ENCODE measurements around the gene SUMO3.

SUMO3 gene

DNA sequence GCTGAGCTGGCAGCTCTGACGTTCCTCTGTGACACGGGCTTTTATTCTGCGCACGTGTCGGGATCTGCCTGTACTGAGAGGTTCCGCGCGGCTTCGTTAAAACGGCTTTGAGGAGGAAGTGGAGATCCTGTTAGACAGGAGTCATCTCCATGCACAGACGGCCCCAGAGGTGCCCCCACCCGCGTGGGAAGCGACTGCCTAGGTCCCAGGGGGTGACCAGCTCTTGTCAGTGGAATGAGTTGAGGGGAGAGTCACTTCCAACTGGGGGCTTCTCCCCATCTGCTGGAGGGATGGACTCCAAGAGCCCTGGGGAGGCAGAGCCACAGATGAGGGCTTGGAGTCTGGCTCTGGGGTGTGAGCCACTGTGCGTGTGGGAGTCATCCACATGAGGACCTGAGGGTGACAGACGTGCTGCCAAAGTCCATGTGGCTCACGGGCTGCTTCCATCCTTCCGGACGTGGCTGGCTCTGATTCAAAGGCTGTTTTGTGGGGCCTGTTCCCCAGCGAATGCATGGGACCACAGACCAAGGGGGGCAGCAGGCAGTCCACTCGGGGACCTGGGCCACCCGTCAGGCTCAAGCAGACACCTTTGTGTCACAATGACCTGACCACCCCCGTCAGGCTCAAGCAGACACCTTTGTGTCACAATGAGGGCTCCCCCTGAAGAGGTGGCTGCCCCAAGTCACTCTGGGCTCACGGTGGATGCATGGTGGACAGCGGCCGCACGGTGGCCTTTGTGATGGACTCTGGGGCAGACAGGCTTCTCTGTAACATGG is 28.8 kb upstream of the SUMO3 start:
- peaks cover 17% of the 10 kb centered on the region for H3K36me3 ChIP-seq (ENCODE audit: control insufficient read depth, insufficient read depth, low read length)
- no peaks in the 10 kb centered on the region for H3K9me3 ChIP-seq (ENCODE audit: control insufficient read depth, low read length)
- peaks cover 16% of the 10 kb centered on the region for H3K4me1 ChIP-seq (ENCODE audit: control insufficient read depth, insufficient read depth, low read length, poor library complexity, severe bottlenecking)
- no peak overlapping the region for H3K4me3 ChIP-seq (ENCODE audit: insufficient read depth, low read depth, low read length, poor library complexity, severe bottlenecking)
- no peak for DNase-seq
- H3K27me3 ChIP-seq (replicated peaks; ENCODE audit: control insufficient read depth, insufficient read depth, low read length, poor library complexity, severe bottlenecking) = no peaks in the 10 kb centered on the region
- H3K27ac ChIP-seq (ENCODE audit: insufficient read depth, low read length, poor library complexity, severe bottlenecking) = no peak overlapping the region

GRCh38 chr21:44846224-44846484 is 28.3 kb upstream of the SUMO3 start:
- Histone ChIP-seq H3K9me3 (ENCODE audit: control insufficient read depth, low read length) (no peaks in the 10 kb centered on the region), H3K4me3 (ENCODE audit: insufficient read depth, low read depth, low read length, poor library complexity, severe bottlenecking) (peak overlapping the region; percentile 45), H3K27me3 (replicated peaks; ENCODE audit: control insufficient read depth, insufficient read depth, low read length, poor library complexity, severe bottlenecking) (no peaks in the 10 kb centered on the region), H3K36me3 (ENCODE audit: control insufficient read depth, insufficient read depth, low read length) (peaks cover 17% of the 10 kb centered on the region), H3K4me1 (ENCODE audit: control insufficient read depth, insufficient read depth, low read length, poor library complexity, severe bottlenecking) (peaks cover 16% of the 10 kb centered on the region), H3K27ac (ENCODE audit: insufficient read depth, low read length, poor library complexity, severe bottlenecking) (peak overlapping the region; percentile 11)
- no peak for DNase-seq

GRCh38 chr21:44845418-44846223 is 27.8 kb upstream of the SUMO3 start:
- Histone ChIP-seq H3K4me1 (ENCODE audit: control insufficient read depth, insufficient read depth, low read length, poor library complexity, severe bottlenecking) (peaks cover 16% of the 10 kb centered on the region), H3K36me3 (ENCODE audit: control insufficient read depth, insufficient read depth, low read length) (peaks cover 16% of the 10 kb centered on the region), H3K27ac (ENCODE audit: insufficient read depth, low read length, poor library complexity, severe bottlenecking) (peak overlapping the region; percentile 11), H3K9me3 (ENCODE audit: control insufficient read depth, low read length) (no peaks in the 10 kb centered on the region), H3K4me3 (ENCODE audit: insufficient read depth, low read depth, low read length, poor library complexity, severe bottlenecking) (peak overlapping the region; percentile 45), H3K27me3 (replicated peaks; ENCODE audit: control insufficient read depth, insufficient read depth, low read length, poor library complexity, severe bottlenecking) (no peaks in the 10 kb centered on the region)
- DNase-seq = peak; percentile 18 to 40 (median 24)

DNA sequence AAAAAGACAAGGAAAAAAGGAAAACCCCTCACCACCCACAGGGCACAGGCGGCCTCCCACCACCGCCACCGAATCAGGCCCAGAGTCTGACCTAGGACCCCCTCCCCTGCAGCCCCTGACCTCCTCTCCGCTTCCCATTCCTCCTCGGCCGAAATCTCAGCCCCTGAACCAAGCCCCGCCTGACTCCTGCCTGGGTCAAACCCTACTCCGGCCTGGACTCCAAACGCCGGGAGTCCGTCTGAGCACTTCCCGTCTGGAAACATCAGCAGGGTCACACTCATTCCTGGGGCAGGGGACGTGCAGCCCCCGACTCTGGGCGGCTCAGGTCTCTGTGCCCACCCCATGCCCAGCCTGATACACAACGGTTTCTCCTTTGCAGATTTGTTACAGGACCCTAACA is 26.4 kb upstream of the SUMO3 start:
- Histone ChIP-seq H3K27me3 (replicated peaks; ENCODE audit: control insufficient read depth, insufficient read depth, low read length, poor library complexity, severe bottlenecking) (no peaks in the 10 kb centered on the region), H3K27ac (ENCODE audit: insufficient read depth, low read length, poor library complexity, severe bottlenecking) (no peak overlapping the region), H3K9me3 (ENCODE audit: control insufficient read depth, low read length) (no peaks in the 10 kb centered on the region), H3K4me1 (ENCODE audit: control insufficient read depth, insufficient read depth, low read length, poor library complexity, severe bottlenecking) (peaks cover 16% of the 10 kb centered on the region), H3K36me3 (ENCODE audit: control insufficient read depth, insufficient read depth, low read length) (peaks cover 2% of the 10 kb centered on the region), H3K4me3 (ENCODE audit: insufficient read depth, low read depth, low read length, poor library complexity, severe bottlenecking) (no peak overlapping the region)
- DNase-seq = no peak

DNA sequence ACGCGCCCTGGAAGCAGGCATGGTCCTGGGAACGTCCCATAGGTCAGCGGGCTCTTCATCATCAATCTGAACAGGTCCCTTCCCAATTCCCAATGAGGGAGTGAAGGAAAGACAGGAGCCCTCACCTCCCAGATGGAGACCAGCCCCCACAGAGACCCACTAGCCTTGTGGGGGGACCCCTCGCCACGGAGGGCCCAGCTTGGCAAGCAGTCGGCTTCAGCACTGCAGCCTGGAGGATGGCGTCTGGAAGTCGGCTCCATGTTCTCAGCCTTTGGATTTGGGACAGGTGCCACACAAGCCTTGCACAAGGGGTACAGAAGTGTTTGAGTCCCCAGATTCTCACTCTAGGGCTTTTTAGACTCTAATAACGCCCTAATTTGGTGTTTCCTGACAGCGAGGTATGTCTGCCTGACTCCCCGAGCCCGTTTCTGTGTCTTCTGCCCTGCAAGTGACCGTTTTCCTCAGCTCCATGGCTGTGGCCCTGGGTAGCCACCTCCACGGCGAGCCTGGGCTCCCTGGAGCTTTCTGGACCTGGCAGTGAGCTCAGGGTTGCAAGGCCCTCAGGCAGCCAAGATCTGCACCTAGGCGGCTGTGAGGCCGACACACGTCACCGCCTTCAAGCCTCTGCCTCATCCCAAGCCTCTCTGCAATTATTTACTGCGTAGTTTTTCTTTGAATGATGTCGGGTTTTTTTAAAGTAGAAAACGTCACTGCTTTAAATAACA is 25.0 kb upstream of the SUMO3 start:
- no peaks in the 10 kb centered on the region for H3K36me3 ChIP-seq (ENCODE audit: control insufficient read depth, insufficient read depth, low read length)
- peaks cover 16% of the 10 kb centered on the region for H3K4me1 ChIP-seq (ENCODE audit: control insufficient read depth, insufficient read depth, low read length, poor library complexity, severe bottlenecking)
- DNase-seq = no peak
- H3K9me3 ChIP-seq (ENCODE audit: control insufficient read depth, low read length) = no peaks in the 10 kb centered on the region
- no peak overlapping the region for H3K4me3 ChIP-seq (ENCODE audit: insufficient read depth, low read depth, low read length, poor library complexity, severe bottlenecking)
- no peaks in the 10 kb centered on the region for H3K27me3 ChIP-seq (replicated peaks; ENCODE audit: control insufficient read depth, insufficient read depth, low read length, poor library complexity, severe bottlenecking)
- H3K27ac ChIP-seq (ENCODE audit: insufficient read depth, low read length, poor library complexity, severe bottlenecking) = no peak overlapping the region

- Histone ChIP-seq H3K4me3 (ENCODE audit: insufficient read depth, low read depth, low read length, poor library complexity, severe bottlenecking) (no peak overlapping the region), H3K27me3 (replicated peaks; ENCODE audit: control insufficient read depth, insufficient read depth, low read length, poor library complexity, severe bottlenecking) (no peaks in the 10 kb centered on the region)
- no peak for DNase-seq
These were observed 24.2 kb upstream of the SUMO3 start for GRCh38 chr21:44842087-44842486.

GRCh38 chr21:44840771-44841170 is 22.9 kb upstream of the SUMO3 start:
- H3K27ac ChIP-seq (ENCODE audit: insufficient read depth, low read length, poor library complexity, severe bottlenecking) = no peak overlapping the region

More at GRCh38 chr21:44842087-44842486, 24.2 kb upstream of the SUMO3 start:
- Histone ChIP-seq H3K36me3 (ENCODE audit: control insufficient read depth, insufficient read depth, low read length) (no peaks in the 10 kb centered on the region), H3K4me1 (ENCODE audit: control insufficient read depth, insufficient read depth, low read length, poor library complexity, severe bottlenecking) (peaks cover 16% of the 10 kb centered on the region), H3K27ac (ENCODE audit: insufficient read depth, low read length, poor library complexity, severe bottlenecking) (no peak overlapping the region), H3K9me3 (ENCODE audit: control insufficient read depth, low read length) (no peaks in the 10 kb centered on the region)

DNA sequence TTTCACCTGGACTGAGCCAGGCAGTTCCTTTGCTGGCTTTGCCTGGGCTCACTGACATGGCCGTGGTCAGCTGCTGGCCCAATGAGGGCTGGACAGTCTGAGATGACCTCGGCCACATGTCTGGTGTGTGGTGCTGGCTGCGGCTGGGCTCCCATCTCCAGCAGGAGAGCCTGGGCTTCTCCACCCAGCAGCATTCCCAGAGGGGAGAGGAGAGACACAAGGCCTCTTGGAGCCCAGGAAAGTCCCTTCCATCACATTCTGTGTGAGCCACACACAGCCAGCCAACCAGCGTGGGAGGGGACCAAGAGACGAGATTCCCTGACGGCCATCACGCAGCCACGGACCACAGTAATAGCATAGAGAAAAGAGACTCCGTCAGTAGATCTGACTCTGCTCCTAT is 21.1 kb upstream of the SUMO3 start:
- Histone ChIP-seq H3K9me3 (ENCODE audit: control insufficient read depth, low read length) (no peaks in the 10 kb centered on the region), H3K4me1 (ENCODE audit: control insufficient read depth, insufficient read depth, low read length, poor library complexity, severe bottlenecking) (no peaks in the 10 kb centered on the region), H3K4me3 (ENCODE audit: insufficient read depth, low read depth, low read length, poor library complexity, severe bottlenecking) (no peak overlapping the region), H3K27me3 (replicated peaks; ENCODE audit: control insufficient read depth, insufficient read depth, low read length, poor library complexity, severe bottlenecking) (no peaks in the 10 kb centered on the region), H3K27ac (ENCODE audit: insufficient read depth, low read length, poor library complexity, severe bottlenecking) (no peak overlapping the region), H3K36me3 (ENCODE audit: control insufficient read depth, insufficient read depth, low read length) (no peaks in the 10 kb centered on the region)
- no peak for DNase-seq

More at GRCh38 chr21:44840771-44841170, 22.9 kb upstream of the SUMO3 start:
- H3K4me3 ChIP-seq (ENCODE audit: insufficient read depth, low read depth, low read length, poor library complexity, severe bottlenecking) = no peak overlapping the region
- peaks cover 7% of the 10 kb centered on the region for H3K4me1 ChIP-seq (ENCODE audit: control insufficient read depth, insufficient read depth, low read length, poor library complexity, severe bottlenecking)
- no peaks in the 10 kb centered on the region for H3K36me3 ChIP-seq (ENCODE audit: control insufficient read depth, insufficient read depth, low read length)
- H3K9me3 ChIP-seq (ENCODE audit: control insufficient read depth, low read length) = no peaks in the 10 kb centered on the region
- no peaks in the 10 kb centered on the region for H3K27me3 ChIP-seq (replicated peaks; ENCODE audit: control insufficient read depth, insufficient read depth, low read length, poor library complexity, severe bottlenecking)
- DNase-seq = no peak

DNA sequence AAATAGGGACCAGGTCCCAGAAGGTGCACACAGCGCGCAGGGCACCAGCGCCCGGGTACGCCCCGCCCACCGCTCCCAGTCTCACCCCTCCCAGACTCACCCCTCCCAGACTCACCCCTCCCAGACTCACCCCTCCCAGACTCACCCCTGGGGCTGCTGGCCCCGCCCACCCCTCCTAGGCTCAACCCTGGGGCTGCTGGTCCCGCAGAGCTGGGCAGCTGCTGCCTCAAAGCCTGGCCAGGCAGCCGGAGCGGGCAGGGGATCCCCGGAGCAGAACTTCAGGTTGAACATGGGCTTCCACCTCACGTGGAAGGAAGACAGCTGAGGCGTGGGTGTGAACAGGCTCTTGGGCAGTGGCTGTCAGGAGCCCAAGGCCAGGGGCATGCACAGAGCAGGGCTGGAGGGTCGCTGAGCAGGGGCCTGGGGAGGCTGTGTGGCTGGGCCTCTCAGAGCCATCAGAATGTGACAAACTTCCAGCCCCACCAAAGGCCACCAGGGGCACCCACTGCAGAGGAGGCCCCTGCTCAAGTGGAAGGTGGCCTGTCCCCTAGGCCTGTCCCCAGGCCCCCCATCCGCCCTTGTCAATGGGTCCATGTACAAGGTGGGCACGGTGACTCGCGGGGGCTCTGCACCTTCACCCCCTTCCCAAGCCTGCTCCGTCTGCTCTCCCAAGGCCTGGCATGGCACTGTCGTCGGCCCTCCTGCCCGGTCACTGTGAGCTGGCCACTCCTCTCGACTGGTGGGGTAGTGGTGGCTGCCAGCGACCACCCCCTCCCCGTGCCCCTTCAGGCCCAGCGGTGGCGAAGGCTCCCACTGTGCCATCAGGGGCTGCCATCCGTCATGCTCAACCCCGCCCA is 20.4 kb upstream of the SUMO3 start:
- H3K27ac ChIP-seq (ENCODE audit: insufficient read depth, low read length, poor library complexity, severe bottlenecking) = no peak overlapping the region
- H3K4me3 ChIP-seq (ENCODE audit: insufficient read depth, low read depth, low read length, poor library complexity, severe bottlenecking) = no peak overlapping the region
- H3K27me3 ChIP-seq (replicated peaks; ENCODE audit: control insufficient read depth, insufficient read depth, low read length, poor library complexity, severe bottlenecking) = no peaks in the 10 kb centered on the region
- no peaks in the 10 kb centered on the region for H3K36me3 ChIP-seq (ENCODE audit: control insufficient read depth, insufficient read depth, low read length)
- DNase-seq = no peak
- no peaks in the 10 kb centered on the region for H3K4me1 ChIP-seq (ENCODE audit: control insufficient read depth, insufficient read depth, low read length, poor library complexity, severe bottlenecking)
- no peaks in the 10 kb centered on the region for H3K9me3 ChIP-seq (ENCODE audit: control insufficient read depth, low read length)
